HepG2 (cell line): ENCODE measurements around the gene TBC1D7.

Source experiments
- EP300 ChIP-seq, 3 experiments: sonication (generic) in 1 of 3; formaldehyde crosslinking in 1 of 3; IDR thresholded peaks; 2 replicates each; pipeline versions ENCODE4 v1.5.1 to v1.6.1; 2011 to 2020; ENCODE audit warnings: low read depth in 2 of 3, low read length in 2 of 3, borderline replicate concordance in 1 of 3, improper control_type of control experiment in 1 of 3, mild to moderate bottlenecking in 1 of 3, missing genetic modification reagents in 1 of 3, moderate library complexity in 1 of 3
- EZH2 ChIP-seq: conservative IDR thresholded peaks from 2 replicates; pipeline ENCODE4 v1.6.1; 2012; ENCODE audit warnings: mild to moderate bottlenecking, low read depth, low read length, moderate library complexity
- SALL2 ChIP-seq: sonication (generic); formaldehyde crosslinking; IDR thresholded peaks from 2 replicates; pipeline ENCODE4 v1.8.1; 2023; ENCODE audit warnings: mild to moderate bottlenecking, missing genetic modification reagents, inconsistent platforms
- ZFX ChIP-seq: sonication (generic); formaldehyde crosslinking; IDR thresholded peaks from 2 replicates; pipeline ENCODE4 v1.4.0; 2020; ENCODE audit warnings: mild to moderate bottlenecking, low read depth, missing genetic modification reagents, moderate library complexity
- TF ChIP-seq, protein P1 (sequence below): sonication (generic); formaldehyde crosslinking; IDR thresholded peaks from 2 replicates; pipeline ENCODE4 v1.5.0; 2020; ENCODE audit warnings: mild to moderate bottlenecking, missing genetic modification reagents, moderate library complexity

DNA sequence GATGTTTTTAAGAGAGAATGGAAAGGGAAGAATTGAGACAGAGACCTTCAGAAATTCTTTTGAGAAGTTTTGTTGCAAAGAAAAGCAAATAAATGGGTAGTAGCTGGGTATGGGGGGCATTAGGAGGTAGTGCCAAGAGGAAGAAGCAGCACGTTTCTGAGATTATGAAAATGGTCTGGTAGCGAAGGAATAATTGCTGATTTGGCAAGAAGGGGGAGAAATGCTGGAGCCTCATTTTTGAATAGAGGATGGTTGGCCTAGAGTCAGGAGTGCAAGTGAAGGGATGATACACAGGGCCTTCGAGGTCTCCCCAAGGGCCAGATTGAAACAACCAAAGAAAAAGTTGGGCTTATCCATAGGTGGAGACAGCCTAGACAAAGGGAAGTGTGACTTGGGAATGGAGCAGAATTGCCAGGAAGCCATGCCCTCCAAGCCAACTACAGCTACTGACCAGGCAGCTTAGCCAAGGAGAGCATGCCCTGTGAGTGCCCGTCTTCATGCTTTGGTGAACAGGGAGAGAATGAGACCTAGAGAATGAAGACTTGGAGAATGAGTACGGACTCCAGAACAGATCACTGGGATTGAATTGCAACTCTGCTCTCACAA is 14.2 kb upstream of the TBC1D7 start:
- TF ChIP-seq EP300 (IDR thresholded peaks at IDR 0.05; ENCODE audit: low read depth in 2 of 2, low read length in 2 of 2) (no peak), EP300 (CRISPR knock-in tag; IDR thresholded peaks at IDR 0.05; ENCODE audit: borderline replicate concordance) (no peak), SALL2 (CRISPR knock-in tag) (no peak), EZH2 (no peak), ZFX (no peak)
- TF ChIP-seq, protein P1, sequence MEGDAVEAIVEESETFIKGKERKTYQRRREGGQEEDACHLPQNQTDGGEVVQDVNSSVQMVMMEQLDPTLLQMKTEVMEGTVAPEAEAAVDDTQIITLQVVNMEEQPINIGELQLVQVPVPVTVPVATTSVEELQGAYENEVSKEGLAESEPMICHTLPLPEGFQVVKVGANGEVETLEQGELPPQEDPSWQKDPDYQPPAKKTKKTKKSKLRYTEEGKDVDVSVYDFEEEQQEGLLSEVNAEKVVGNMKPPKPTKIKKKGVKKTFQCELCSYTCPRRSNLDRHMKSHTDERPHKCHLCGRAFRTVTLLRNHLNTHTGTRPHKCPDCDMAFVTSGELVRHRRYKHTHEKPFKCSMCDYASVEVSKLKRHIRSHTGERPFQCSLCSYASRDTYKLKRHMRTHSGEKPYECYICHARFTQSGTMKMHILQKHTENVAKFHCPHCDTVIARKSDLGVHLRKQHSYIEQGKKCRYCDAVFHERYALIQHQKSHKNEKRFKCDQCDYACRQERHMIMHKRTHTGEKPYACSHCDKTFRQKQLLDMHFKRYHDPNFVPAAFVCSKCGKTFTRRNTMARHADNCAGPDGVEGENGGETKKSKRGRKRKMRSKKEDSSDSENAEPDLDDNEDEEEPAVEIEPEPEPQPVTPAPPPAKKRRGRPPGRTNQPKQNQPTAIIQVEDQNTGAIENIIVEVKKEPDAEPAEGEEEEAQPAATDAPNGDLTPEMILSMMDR (CRISPR knock-in tag): no peak
